SK-N-SH (cell line): ENCODE data around the gene FAM131A. TPM values are rescaled to one million over a fixed set of nuclear protein-coding genes. Genes with fewer than 3 reads are reported as not detected.
A peak's percentile ranks its signal among the peaks of the same experiment; 100 is the strongest.

ENCODE experiments used
- CTCF ChIA-PET: fragments of 300-600, 350-600 bp; formaldehyde crosslinking; extraction: SDS; loops from one replicate; lab custom pipeline; 2021; lab: Yijun Ruan, JAX
- POLR2A ChIA-PET: fragments of 350-600 bp; sonication (Branson Sonifier 250); formaldehyde crosslinking; extraction: SDS; loops from one replicate; lab custom pipeline; 2020; ENCODE audit warnings: antibody characterized with exemption, inconsistent platforms; lab: Yijun Ruan, JAX
- DNase-seq: peaks from one replicate; pipeline ENCODE4 v3.0.0; 2012
- H2AFZ ChIP-seq: fragments of 200-600 bp; sonication (generic); 2 replicates; pipeline ENCODE4 v1.8.1; 2016; ENCODE audit warnings: antibody characterized with exemption, mild to moderate bottlenecking, low read depth
- H3F3A ChIP-seq: fragments of 200-600 bp; sonication (generic); replicated peaks from 2 replicates; pipeline ENCODE3; 2016; ENCODE audit warnings: antibody characterized with exemption, mild to moderate bottlenecking; ENCODE audit not compliant: insufficient read depth
- H3K27ac ChIP-seq, 2 experiments: fragments of 200-500 bp in 1 of 2; fragments of 200-600 bp in 1 of 2; sonication (Bioruptor generic) in 1 of 2; sonication (generic), shearing (Covaris generic) in 1 of 2; 2 replicates each; pipeline versions ENCODE4 v1.5.1 to v1.6.1; 2014 to 2016; ENCODE audit warnings: low read depth in 2 of 2, inconsistent platforms in 1 of 2, low read length in 1 of 2, mild to moderate bottlenecking in 1 of 2, mixed read lengths in 1 of 2
- H3K27me3 ChIP-seq: fragments of 200-600 bp; sonication (generic), shearing (Covaris generic); 2 replicates; pipeline ENCODE4 v1.6.1; 2016; ENCODE audit warnings: mixed run types; ENCODE audit not compliant: insufficient read depth
- H3K36me3 ChIP-seq, 2 experiments: fragments of 200-500 bp in 1 of 2; fragments of 200-600 bp in 1 of 2; sonication (Bioruptor generic) in 1 of 2; sonication (generic) in 1 of 2; replicated peaks in 1 of 2; 2 replicates each; pipeline versions ENCODE3 to v1.5.1; 2014 to 2016; ENCODE audit warnings: low read length in 1 of 2, mild to moderate bottlenecking in 1 of 2; ENCODE audit not compliant: insufficient read depth in 2 of 2, control insufficient read depth in 1 of 2
- H3K4me1 ChIP-seq, 2 experiments: fragments of 200-500 bp in 1 of 2; fragments of 200-600 bp in 1 of 2; sonication (Bioruptor generic) in 1 of 2; sonication (generic), shearing (Covaris generic) in 1 of 2; 2 replicates each; pipeline versions ENCODE4 v1.5.1 to v1.6.1; 2014 to 2016; ENCODE audit warnings: low read depth in 1 of 2, low read length in 1 of 2, mixed run types in 1 of 2; ENCODE audit not compliant: insufficient read depth in 2 of 2, control insufficient read depth in 1 of 2
- H3K4me2 ChIP-seq: fragments of 200-600 bp; sonication (generic), shearing (Covaris generic); 2 replicates; pipeline ENCODE4 v1.6.1; 2017; ENCODE audit warnings: mixed run types
- H3K4me3 ChIP-seq, 2 experiments: fragments of 200-500 bp in 1 of 2; fragments of 200-600 bp in 1 of 2; sonication (Bioruptor generic) in 1 of 2; sonication (generic), shearing (Covaris generic) in 1 of 2; 2 replicates each; pipeline versions ENCODE4 v1.5.1 to v1.8.1; 2014 to 2016; ENCODE audit warnings: low read depth in 2 of 2, inconsistent platforms in 1 of 2, low read length in 1 of 2, mild to moderate bottlenecking in 1 of 2, mixed read lengths in 1 of 2, moderate library complexity in 1 of 2
- H3K79me2 ChIP-seq: fragments of 200-600 bp; sonication (generic); 2 replicates; pipeline ENCODE4 v1.8.1; 2017; ENCODE audit warnings: mild to moderate bottlenecking; ENCODE audit not compliant: insufficient read depth
- H3K9ac ChIP-seq: fragments of 200-600 bp; sonication (generic); 2 replicates; pipeline ENCODE4 v1.6.1; 2017; ENCODE audit warnings: mixed run types
- H3K9me2 ChIP-seq: fragments of 200-600 bp; sonication (generic); 2 replicates; pipeline ENCODE4 v1.6.1; 2017; ENCODE audit warnings: mixed run types
- H3K9me3 ChIP-seq: fragments of 200-600 bp; sonication (generic); 2 replicates; pipeline ENCODE4 v1.6.1; 2017; ENCODE audit warnings: mixed run types, mild to moderate bottlenecking, moderate library complexity
- H4K20me1 ChIP-seq: fragments of 200-600 bp; sonication (generic); 2 replicates; pipeline ENCODE4 v1.6.1; 2017; ENCODE audit warnings: mild to moderate bottlenecking, mixed run types; ENCODE audit not compliant: insufficient read depth
- CHD2 ChIP-seq: fragments of 150-350 bp; IDR thresholded peaks from 2 replicates; pipeline ENCODE4 v1.6.1; 2018; ENCODE audit warnings: low read length; ENCODE audit not compliant: partially characterized antibody
- ELF1 ChIP-seq: IDR thresholded peaks from 2 replicates; pipeline ENCODE4 v1.4.0; 2012
- EP300 ChIP-seq, 2 experiments: IDR thresholded peaks; 2 replicates each; pipeline versions ENCODE4 v1.4.0 to v1.6.1; 2012; ENCODE audit warnings: borderline replicate concordance in 1 of 2, low read depth in 1 of 2, low read length in 1 of 2
- EZH2phosphoT487 ChIP-seq: fragments of 200-600 bp; sonication (generic); IDR thresholded peaks from 2 replicates; pipeline ENCODE4 v1.6.1; 2017; ENCODE audit warnings: low read depth, mixed run types, mild to moderate bottlenecking, antibody characterized with exemption, moderate library complexity, borderline replicate concordance
- FOSL2 ChIP-seq: IDR thresholded peaks from 2 replicates; pipeline ENCODE4 v1.4.0; 2012; ENCODE audit warnings: low read depth, mild to moderate bottlenecking, moderate library complexity, borderline replicate concordance
- FOXJ3 ChIP-seq: sonication (generic); formaldehyde crosslinking; IDR thresholded peaks from 2 replicates; pipeline ENCODE4 v1.5.1; 2020; ENCODE audit warnings: mild to moderate bottlenecking, missing genetic modification reagents
- GATA2 ChIP-seq: sonication (generic); formaldehyde crosslinking; IDR thresholded peaks from 2 replicates; pipeline ENCODE4 v1.5.0; 2020; ENCODE audit warnings: mild to moderate bottlenecking, missing genetic modification reagents
- MEF2A ChIP-seq: IDR thresholded peaks from 2 replicates; pipeline ENCODE4 v1.4.0; 2012; ENCODE audit warnings: low read depth, borderline replicate concordance
- POLR2AphosphoS5 ChIP-seq: IDR thresholded peaks from 2 replicates; pipeline ENCODE4 v1.6.1; 2012; ENCODE audit warnings: low read depth, low read length
- RAD21 ChIP-seq: IDR thresholded peaks from 2 replicates; pipeline ENCODE4 v1.6.1; 2012; ENCODE audit warnings: mild to moderate bottlenecking, low read length
- RCOR1 ChIP-seq: fragments of 150-350 bp; IDR thresholded peaks from 2 replicates; pipeline ENCODE4 v1.6.1; 2017; ENCODE audit warnings: antibody characterized with exemption, low read length
- RXRA ChIP-seq: IDR thresholded peaks from 2 replicates; pipeline ENCODE4 v1.4.0; 2012; ENCODE audit warnings: low read depth, mild to moderate bottlenecking, borderline replicate concordance
- SIN3A ChIP-seq: IDR thresholded peaks from 2 replicates; pipeline ENCODE4 v1.6.1; 2012; ENCODE audit warnings: low read depth, mild to moderate bottlenecking, low read length, moderate library complexity, borderline replicate concordance
- SMC3 ChIP-seq: IDR thresholded peaks from 2 replicates; pipeline ENCODE4 v1.6.1; 2012; ENCODE audit warnings: low read depth, low read length, improper control_type of control experiment
- TAF1 ChIP-seq: IDR thresholded peaks from 2 replicates; pipeline ENCODE4 v1.6.1; 2012; ENCODE audit warnings: low read depth, mild to moderate bottlenecking, low read length, moderate library complexity, borderline replicate concordance
- TCF12 ChIP-seq: IDR thresholded peaks from 2 replicates; pipeline ENCODE4 v1.4.0; 2012
- WGBS: methylation state at CpG from one replicate; pipeline ENCODE4 v1.1.6; 2017; ENCODE audit warnings: low lambda C conversion rate; 5-methylcytosine and 5-hydroxymethylcytosine counted together
- polyA plus RNA-seq, 3 experiments: library from polyadenylated mRNA; depleted of rRNA; stranded (reverse); fragments of >200 nt; gene quantifications; 2 replicates each; pipeline ENCODE4 v1.2.3, GENCODE V29; 2012
- TF ChIP-seq, protein P1 (sequence below): fragments of 150-350 bp; IDR thresholded peaks from 2 replicates; pipeline ENCODE4 v1.6.1; 2016; ENCODE audit warnings: mild to moderate bottlenecking, low read depth, low read length
- TF ChIP-seq, protein P2 (sequence below): IDR thresholded peaks from 2 replicates; pipeline ENCODE4 v1.4.0; 2012; ENCODE audit warnings: low read depth
- TF ChIP-seq, protein P3 (sequence below): IDR thresholded peaks from 2 replicates; pipeline ENCODE4; 2012
- TF ChIP-seq, protein P4 (sequence below): IDR thresholded peaks from 2 replicates; pipeline ENCODE4 v1.6.1; 2012; ENCODE audit warnings: mild to moderate bottlenecking, low read depth, low read length, moderate library complexity
- TF ChIP-seq, protein P5 (sequence below): IDR thresholded peaks from 2 replicates; pipeline ENCODE4 v1.4.0; 2012; ENCODE audit warnings: low read depth, borderline replicate concordance

Gene FAM131A
- polyA plus RNA-seq, 1 of the 3 experiments (the other 2 are of a cell fraction), result 31.6 TPM

DNA sequence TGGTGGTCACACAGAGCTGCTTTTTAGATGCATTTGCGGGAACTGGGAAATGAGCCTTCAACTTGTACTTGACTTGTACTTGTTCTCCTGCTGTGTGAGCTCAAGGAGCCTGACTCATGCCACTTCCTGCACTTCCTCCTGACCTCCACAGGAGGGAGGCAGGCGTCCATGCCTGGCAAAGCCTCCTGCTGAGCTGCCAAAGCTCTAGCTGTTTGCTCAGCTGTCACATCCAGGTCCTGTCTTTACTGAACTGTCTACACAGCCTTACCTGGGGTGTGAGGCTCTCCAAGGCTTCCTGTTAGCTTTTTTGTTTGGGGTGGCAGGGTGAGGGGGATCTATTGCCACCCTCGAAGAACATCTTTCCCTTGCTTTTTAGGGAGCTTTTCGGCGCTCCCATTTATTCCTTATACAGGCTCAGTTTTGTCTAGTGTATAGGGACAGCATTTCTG is 34.2 kb downstream of the FAM131A start (continued):
- TF ChIP-seq TCF12 (no peak; the same call in 1 of the 2 replicates), ELF1 (no peak), SMC3 (peak; percentile 98), RXRA (no peak), CHD2 (peak; percentile 54), RAD21 (peak; percentile 97), EZH2phosphoT487 (no peak), GATA2 (CRISPR knock-in tag) (no peak)
- TF ChIP-seq, protein P1, sequence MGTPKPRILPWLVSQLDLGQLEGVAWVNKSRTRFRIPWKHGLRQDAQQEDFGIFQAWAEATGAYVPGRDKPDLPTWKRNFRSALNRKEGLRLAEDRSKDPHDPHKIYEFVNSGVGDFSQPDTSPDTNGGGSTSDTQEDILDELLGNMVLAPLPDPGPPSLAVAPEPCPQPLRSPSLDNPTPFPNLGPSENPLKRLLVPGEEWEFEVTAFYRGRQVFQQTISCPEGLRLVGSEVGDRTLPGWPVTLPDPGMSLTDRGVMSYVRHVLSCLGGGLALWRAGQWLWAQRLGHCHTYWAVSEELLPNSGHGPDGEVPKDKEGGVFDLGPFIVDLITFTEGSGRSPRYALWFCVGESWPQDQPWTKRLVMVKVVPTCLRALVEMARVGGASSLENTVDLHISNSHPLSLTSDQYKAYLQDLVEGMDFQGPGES, result no peak
- TF ChIP-seq, protein P2, sequence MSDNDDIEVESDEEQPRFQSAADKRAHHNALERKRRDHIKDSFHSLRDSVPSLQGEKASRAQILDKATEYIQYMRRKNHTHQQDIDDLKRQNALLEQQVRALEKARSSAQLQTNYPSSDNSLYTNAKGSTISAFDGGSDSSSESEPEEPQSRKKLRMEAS, result peak; percentile 47; the same call in 1 of the 2 replicates

DNA sequence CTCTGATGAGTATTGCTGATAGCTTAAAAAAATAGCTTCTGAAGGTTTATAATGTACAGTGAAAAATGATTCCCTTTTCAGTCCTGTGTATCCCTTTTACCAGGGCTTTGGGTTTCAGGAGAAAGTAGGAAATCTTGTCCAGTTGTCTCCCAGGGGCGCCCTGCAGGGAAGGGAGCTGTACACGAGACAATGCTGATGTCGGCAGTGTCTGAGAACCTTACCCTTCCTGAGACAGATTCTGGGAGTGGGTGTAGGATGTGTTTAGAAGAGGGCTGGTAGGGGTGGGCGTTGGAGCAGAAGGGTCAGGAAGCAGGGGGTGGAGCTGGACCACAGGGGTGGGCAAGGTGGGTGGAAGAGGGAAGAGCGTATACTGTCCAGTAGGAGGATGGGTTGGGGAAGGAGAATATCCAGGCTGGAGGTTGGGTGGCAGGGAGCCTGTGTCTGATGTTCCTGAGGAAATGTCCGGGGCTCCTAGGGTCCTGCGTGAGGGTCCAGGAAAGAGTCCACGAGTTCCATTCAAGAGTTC is 35.0 kb downstream of the FAM131A start:
- Histone ChIP-seq H3F3A (peaks cover 34% of the 10 kb centered on the region), H3K79me2 (no peaks in the 10 kb centered on the region)
- POLR2A ChIA-PET, result interaction anchor here (1.2 kb wide), 1 partner anchor 11 kb away, joined by 3 read pairs; no protein-coding TSS in a partner anchor
- WGBS, result 86% methylated on average over 8 of the region's 8 CpGs
- TF ChIP-seq RCOR1 (no peak), FOSL2 (no peak), TCF12 (no peak), FOXJ3 (no peak), POLR2AphosphoS5 (no peak), ELF1 (no peak), SIN3A (no peak), TAF1 (no peak), EP300 (IDR thresholded peaks at IDR 0.05; ENCODE audit: borderline replicate concordance in 1 of 2, low read depth in 1 of 2, low read length in 1 of 2) (no peak), GATA2 (CRISPR knock-in tag) (no peak), MEF2A (no peak), RAD21 (no peak)
- TF ChIP-seq, protein P3, sequence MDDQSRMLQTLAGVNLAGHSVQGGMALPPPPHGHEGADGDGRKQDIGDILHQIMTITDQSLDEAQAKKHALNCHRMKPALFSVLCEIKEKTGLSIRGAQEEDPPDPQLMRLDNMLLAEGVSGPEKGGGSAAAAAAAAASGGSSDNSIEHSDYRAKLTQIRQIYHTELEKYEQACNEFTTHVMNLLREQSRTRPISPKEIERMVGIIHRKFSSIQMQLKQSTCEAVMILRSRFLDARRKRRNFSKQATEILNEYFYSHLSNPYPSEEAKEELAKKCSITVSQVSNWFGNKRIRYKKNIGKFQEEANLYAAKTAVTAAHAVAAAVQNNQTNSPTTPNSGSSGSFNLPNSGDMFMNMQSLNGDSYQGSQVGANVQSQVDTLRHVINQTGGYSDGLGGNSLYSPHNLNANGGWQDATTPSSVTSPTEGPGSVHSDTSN, result no peak
- TF ChIP-seq, protein P4, sequence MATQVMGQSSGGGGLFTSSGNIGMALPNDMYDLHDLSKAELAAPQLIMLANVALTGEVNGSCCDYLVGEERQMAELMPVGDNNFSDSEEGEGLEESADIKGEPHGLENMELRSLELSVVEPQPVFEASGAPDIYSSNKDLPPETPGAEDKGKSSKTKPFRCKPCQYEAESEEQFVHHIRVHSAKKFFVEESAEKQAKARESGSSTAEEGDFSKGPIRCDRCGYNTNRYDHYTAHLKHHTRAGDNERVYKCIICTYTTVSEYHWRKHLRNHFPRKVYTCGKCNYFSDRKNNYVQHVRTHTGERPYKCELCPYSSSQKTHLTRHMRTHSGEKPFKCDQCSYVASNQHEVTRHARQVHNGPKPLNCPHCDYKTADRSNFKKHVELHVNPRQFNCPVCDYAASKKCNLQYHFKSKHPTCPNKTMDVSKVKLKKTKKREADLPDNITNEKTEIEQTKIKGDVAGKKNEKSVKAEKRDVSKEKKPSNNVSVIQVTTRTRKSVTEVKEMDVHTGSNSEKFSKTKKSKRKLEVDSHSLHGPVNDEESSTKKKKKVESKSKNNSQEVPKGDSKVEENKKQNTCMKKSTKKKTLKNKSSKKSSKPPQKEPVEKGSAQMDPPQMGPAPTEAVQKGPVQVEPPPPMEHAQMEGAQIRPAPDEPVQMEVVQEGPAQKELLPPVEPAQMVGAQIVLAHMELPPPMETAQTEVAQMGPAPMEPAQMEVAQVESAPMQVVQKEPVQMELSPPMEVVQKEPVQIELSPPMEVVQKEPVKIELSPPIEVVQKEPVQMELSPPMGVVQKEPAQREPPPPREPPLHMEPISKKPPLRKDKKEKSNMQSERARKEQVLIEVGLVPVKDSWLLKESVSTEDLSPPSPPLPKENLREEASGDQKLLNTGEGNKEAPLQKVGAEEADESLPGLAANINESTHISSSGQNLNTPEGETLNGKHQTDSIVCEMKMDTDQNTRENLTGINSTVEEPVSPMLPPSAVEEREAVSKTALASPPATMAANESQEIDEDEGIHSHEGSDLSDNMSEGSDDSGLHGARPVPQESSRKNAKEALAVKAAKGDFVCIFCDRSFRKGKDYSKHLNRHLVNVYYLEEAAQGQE, result no peak
- TF ChIP-seq, protein P5, sequence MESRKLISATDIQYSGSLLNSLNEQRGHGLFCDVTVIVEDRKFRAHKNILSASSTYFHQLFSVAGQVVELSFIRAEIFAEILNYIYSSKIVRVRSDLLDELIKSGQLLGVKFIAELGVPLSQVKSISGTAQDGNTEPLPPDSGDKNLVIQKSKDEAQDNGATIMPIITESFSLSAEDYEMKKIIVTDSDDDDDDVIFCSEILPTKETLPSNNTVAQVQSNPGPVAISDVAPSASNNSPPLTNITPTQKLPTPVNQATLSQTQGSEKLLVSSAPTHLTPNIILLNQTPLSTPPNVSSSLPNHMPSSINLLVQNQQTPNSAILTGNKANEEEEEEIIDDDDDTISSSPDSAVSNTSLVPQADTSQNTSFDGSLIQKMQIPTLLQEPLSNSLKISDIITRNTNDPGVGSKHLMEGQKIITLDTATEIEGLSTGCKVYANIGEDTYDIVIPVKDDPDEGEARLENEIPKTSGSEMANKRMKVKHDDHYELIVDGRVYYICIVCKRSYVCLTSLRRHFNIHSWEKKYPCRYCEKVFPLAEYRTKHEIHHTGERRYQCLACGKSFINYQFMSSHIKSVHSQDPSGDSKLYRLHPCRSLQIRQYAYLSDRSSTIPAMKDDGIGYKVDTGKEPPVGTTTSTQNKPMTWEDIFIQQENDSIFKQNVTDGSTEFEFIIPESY, result no peak
- TF ChIP-seq, all 33 proteins: peak for 0
- Histone ChIP-seq H2AFZ (no peak overlapping the region), H3K4me3 (no peak overlapping the region), H3K27ac (no peak overlapping the region), H4K20me1 (peaks cover 24% of the 10 kb centered on the region), H3K9me2 (no peaks in the 10 kb centered on the region), H3K9me3 (no peaks in the 10 kb centered on the region), H3K27me3 (no peaks in the 10 kb centered on the region), H3K36me3 (peaks cover 13 to 20% of the 10 kb centered on the region in 2 experiments), H3K9ac (no peak overlapping the region), H3K4me1 (peaks cover 0 to 26% of the 10 kb centered on the region in 2 experiments; a peak in 3 of 4 replicates), H3K4me2 (0 out of 2 replicates have a peak overlapping the region, but pooled peaks have one; percentile 19)
- CTCF ChIA-PET, result interaction anchor here (0.7 to 11.1 kb wide), 37 partner anchors 9 to 414 kb away, joined by 3 to 165 read pairs (median 6); partner anchors contain the start of gene CHRD
- no peak for DNase-seq
